ENCODE results near the gene FRAS1.
"Not testable (repeated sequence)": the region's sequence is repeated elsewhere in the genome, so short reads cannot be mapped to it uniquely, and the experiment has no call there.

FRAS1 gene

GRCh38 chr4:78057135-78057599 is at the start of gene FRAS1:
TSS of gene FRAS1 (plus strand) at chr4:78057323. CDS start at chr4:78058010, 687 bp downstream.
- DNase-seq = peak; percentile 43

- DNase-seq = not testable (repeated sequence)
These were observed 46.1 kb upstream of the FRAS1 start for GRCh38 chr4:78011003-78011402.

GRCh38 chr4:78014889-78015886 is 41.9 kb upstream of the FRAS1 start:
- peak; percentile 38 for DNase-seq

GRCh38 chr4:78018271-78019049 is 38.7 kb upstream of the FRAS1 start:
- peak; percentile 32 for DNase-seq

GRCh38 chr4:78019414-78019813 is 37.7 kb upstream of the FRAS1 start:
- no peak for DNase-seq

- DNase-seq = peak; percentile 73
These were observed 36.4 kb upstream of the FRAS1 start for GRCh38 chr4:78020677-78021076.

- peak; percentile 8 for DNase-seq
These were observed 34.6 kb upstream of the FRAS1 start for GRCh38 chr4:78022517-78022916.

GRCh38 chr4:78024085-78024484 is 33.0 kb upstream of the FRAS1 start:
- DNase-seq = no peak

GRCh38 chr4:78024576-78025091 is 32.5 kb upstream of the FRAS1 start:
- no peak for DNase-seq

- no peak for DNase-seq
These were observed 25.6 kb upstream of the FRAS1 start for GRCh38 chr4:78031417-78031950.

GRCh38 chr4:78032446-78032845 is 24.7 kb upstream of the FRAS1 start:
- DNase-seq = peak; percentile 94

- no peak for DNase-seq
These were observed 24.2 kb upstream of the FRAS1 start for GRCh38 chr4:78032929-78033328.

GRCh38 chr4:78033861-78034260 is 23.3 kb upstream of the FRAS1 start:
- DNase-seq = no peak

- no peak for DNase-seq
These were observed 18.4 kb upstream of the FRAS1 start for GRCh38 chr4:78038704-78039103.

- no peak for DNase-seq
These were observed 17.4 kb upstream of the FRAS1 start for GRCh38 chr4:78039678-78040077.

GRCh38 chr4:78040431-78040830 is 16.7 kb upstream of the FRAS1 start:
- no peak for DNase-seq

- DNase-seq = no peak
These were observed 9.8 kb upstream of the FRAS1 start for GRCh38 chr4:78047366-78047765.

GRCh38 chr4:78056265-78057129 is 626 bp upstream of the FRAS1 start:
- DNase-seq = peak; percentile 92

GRCh38 chr4:78057600-78058550 is 752 bp downstream of the FRAS1 start:
- no peak for DNase-seq

- DNase-seq = no peak
These were observed 1.7 kb downstream of the FRAS1 start for GRCh38 chr4:78058591-78059523.

Measured in NCI-H774 (cell line).